Measurements from ENCODE around the gene NUP210.

GRCh38 chr3:13289771-13290285, 130.3 kb downstream of the NUP210 start:
- no peak for TF ChIP-seq CTCF (IDR thresholded peaks at IDR 0.05)
- TF ChIP-seq POLR2A (IDR thresholded peaks at IDR 0.05) = no peak

All from testis (tissue), 2 donors.